ENCODE data around the gene C19orf33. TPM values are rescaled to one million over a fixed set of nuclear protein-coding genes. Genes with fewer than 3 reads are reported as not detected.

The C19orf33 gene
- total RNA-seq, 1 donor = not detected

DNA sequence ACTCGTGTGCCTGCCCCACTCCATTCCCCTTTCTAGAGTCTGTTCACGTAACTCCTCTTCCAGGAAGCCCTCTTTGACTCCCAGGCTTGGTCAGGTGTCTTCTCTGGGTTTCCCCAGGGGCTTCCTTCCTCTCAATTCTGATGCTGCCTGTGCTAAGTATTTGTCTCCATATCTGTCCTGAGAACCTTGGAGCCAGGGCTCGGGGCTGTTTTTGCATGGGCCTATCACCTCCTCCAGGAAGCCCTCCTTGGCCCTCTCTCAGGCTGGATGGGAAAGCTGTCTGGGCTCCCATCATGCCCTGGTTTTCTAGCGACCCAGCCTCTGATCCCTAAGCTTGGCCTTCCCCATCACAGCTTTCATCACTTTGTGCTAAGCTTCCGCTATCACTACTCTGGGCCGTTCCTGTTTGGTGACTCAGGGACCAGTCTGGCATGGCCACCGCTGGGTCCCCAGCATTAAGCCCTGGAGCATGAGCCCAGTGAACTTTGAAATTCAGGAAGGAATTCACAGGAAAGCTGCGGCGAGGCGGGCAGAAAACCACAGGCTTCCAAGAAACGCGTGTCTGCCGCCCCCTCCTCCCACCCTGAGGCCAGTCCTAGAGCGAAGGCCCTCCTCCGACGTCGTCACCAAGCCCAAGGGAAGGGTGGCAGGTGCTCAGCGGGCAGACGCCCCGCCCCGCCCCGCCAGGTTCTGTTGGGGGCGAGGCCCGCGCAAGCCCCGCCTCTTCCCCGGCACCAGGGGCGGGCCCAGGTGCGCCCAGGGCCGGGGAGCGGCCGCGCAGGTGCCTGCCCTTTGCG is 40.2 kb upstream of the C19orf33 start:
- H4K20me1 ChIP-seq (ENCODE audit: insufficient read depth, low read length) = no peaks in the 10 kb centered on the region

DNA sequence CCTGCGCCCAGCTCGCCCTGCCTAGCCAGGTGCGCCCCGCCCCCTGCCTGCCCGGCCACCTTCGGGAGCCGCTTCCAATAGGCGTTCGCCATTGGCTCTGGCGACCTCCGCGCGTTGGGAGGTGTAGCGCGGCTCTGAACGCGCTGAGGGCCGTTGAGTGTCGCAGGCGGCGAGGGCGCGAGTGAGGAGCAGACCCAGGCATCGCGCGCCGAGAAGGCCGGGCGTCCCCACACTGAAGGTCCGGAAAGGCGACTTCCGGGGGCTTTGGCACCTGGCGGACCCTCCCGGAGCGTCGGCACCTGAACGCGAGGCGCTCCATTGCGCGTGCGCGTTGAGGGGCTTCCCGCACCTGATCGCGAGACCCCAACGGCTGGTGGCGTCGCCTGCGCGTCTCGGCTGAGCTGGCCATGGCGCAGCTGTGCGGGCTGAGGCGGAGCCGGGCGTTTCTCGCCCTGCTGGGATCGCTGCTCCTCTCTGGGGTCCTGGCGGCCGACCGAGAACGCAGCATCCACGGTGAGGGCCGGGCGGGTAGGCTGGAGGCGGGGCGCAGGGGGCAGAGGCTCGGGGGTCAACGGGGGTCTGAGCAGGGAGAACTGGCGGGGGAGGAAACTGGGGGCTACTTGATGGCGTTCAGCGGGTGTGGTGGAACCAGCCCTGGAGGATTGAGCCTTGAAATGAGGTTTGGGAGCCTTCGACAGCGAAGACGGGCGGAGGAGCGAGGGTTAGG is 39.4 kb upstream of the C19orf33 start, which contains the start of gene SPINT2:
TSS of gene SPINT2 (plus strand) at position 88 of the 727 bp plus-strand sequence. CDS start at position 408, 320 bp downstream.
- Histone ChIP-seq H3K4me3 (ENCODE audit: insufficient read depth, low read length) (peak within 1 kb of the TSS; percentile 71), H3K9me3 (ENCODE audit: low read depth, low read length) (no peaks in the 10 kb centered on the region), H3K27ac (ENCODE audit: low read depth, low read length) (no peak within 1 kb of the TSS), H3K36me3 (ENCODE audit: insufficient read depth, low read length) (no peaks in the 10 kb centered on the region), H3K4me2 (ENCODE audit: insufficient read depth, low read length) (peak within 1 kb of the TSS; percentile 83), H4K20me1 (ENCODE audit: insufficient read depth, low read length) (no peaks in the 10 kb centered on the region), H3K79me2 (ENCODE audit: insufficient read depth, low read length) (no peaks in the 10 kb centered on the region), H3K27me3 (ENCODE audit: insufficient read depth, low read length) (no peaks in the 10 kb centered on the region), H3K4me1 (ENCODE audit: insufficient read depth, low read length) (peaks cover 20% of the 10 kb centered on the region), H2AFZ (ENCODE audit: low read length) (peak within 1 kb of the TSS; percentile 82)
- TF ChIP-seq, protein P1, sequence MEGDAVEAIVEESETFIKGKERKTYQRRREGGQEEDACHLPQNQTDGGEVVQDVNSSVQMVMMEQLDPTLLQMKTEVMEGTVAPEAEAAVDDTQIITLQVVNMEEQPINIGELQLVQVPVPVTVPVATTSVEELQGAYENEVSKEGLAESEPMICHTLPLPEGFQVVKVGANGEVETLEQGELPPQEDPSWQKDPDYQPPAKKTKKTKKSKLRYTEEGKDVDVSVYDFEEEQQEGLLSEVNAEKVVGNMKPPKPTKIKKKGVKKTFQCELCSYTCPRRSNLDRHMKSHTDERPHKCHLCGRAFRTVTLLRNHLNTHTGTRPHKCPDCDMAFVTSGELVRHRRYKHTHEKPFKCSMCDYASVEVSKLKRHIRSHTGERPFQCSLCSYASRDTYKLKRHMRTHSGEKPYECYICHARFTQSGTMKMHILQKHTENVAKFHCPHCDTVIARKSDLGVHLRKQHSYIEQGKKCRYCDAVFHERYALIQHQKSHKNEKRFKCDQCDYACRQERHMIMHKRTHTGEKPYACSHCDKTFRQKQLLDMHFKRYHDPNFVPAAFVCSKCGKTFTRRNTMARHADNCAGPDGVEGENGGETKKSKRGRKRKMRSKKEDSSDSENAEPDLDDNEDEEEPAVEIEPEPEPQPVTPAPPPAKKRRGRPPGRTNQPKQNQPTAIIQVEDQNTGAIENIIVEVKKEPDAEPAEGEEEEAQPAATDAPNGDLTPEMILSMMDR (IDR thresholded peaks at IDR 0.05; ENCODE audit: extremely low read depth, low read depth, low read length) = no peak
- peak; percentile 73 for DNase-seq (ENCODE audit: insufficient read length, low spot score, missing footprints)

More for the DNA sequence above, 40.2 kb upstream of the C19orf33 start:
- Histone ChIP-seq H3K36me3 (ENCODE audit: insufficient read depth, low read length) (no peaks in the 10 kb centered on the region), H3K4me3 (ENCODE audit: insufficient read depth, low read length) (peak overlapping the region; percentile 71), H3K9me3 (ENCODE audit: low read depth, low read length) (no peaks in the 10 kb centered on the region), H2AFZ (ENCODE audit: low read length) (peak overlapping the region; percentile 77), H3K79me2 (ENCODE audit: insufficient read depth, low read length) (no peaks in the 10 kb centered on the region), H3K27me3 (ENCODE audit: insufficient read depth, low read length) (no peaks in the 10 kb centered on the region), H3K4me2 (ENCODE audit: insufficient read depth, low read length) (peak overlapping the region; percentile 83), H3K4me1 (ENCODE audit: insufficient read depth, low read length) (peaks cover 20% of the 10 kb centered on the region), H3K27ac (ENCODE audit: low read depth, low read length) (no peak overlapping the region)
- peak; percentile 66 for DNase-seq (ENCODE audit: insufficient read length, low spot score, missing footprints)
- TF ChIP-seq, protein P1 (IDR thresholded peaks at IDR 0.05; ENCODE audit: extremely low read depth, low read depth, low read length) = no peak

DNA sequence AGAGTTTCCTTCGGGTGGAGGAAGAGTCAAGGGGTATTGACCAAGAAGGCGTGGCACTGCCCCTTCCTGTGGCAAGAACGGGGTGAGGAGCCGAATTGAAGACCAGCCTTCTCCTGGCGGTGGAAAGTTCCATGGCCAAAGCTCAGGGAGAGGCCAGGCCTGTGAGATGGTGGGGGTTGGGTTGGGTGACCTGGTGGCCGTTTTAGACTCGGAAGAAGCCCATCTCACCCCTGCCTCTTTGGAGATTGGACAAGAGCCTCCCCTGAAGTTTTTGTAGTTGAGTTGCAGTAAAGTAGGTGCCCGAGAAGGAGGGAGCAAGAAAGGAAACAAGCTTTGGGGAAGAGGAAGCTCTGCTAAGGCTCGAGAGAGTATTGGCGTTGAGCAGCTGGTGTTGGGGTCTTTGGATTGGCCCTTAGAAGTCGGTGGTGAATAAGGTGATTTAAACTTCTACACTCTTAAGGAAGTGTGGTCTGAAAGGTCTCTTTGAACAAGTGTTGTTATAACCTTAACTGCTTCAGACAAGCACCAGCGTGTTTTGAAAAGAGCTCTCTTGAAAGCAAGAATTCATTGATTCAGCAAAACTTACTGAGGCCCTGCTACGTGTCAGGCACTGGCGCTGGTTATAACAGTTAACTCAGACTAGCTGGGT is 38.7 kb upstream of the C19orf33 start:
- no peaks in the 10 kb centered on the region for H3K36me3 ChIP-seq (ENCODE audit: insufficient read depth, low read length)
- H3K27me3 ChIP-seq (ENCODE audit: insufficient read depth, low read length) = no peaks in the 10 kb centered on the region
- no peak overlapping the region for H2AFZ ChIP-seq (ENCODE audit: low read length)
- no peaks in the 10 kb centered on the region for H3K79me2 ChIP-seq (ENCODE audit: insufficient read depth, low read length)
- DNase-seq (ENCODE audit: insufficient read length, low spot score, missing footprints) = peak; percentile 46
- H3K4me3 ChIP-seq (ENCODE audit: insufficient read depth, low read length) = no peak overlapping the region
- no peaks in the 10 kb centered on the region for H4K20me1 ChIP-seq (ENCODE audit: insufficient read depth, low read length)
- H3K27ac ChIP-seq (ENCODE audit: low read depth, low read length) = no peak overlapping the region
- H3K4me2 ChIP-seq (ENCODE audit: insufficient read depth, low read length) = no peak overlapping the region
- no peaks in the 10 kb centered on the region for H3K9me3 ChIP-seq (ENCODE audit: low read depth, low read length)
- H3K4me1 ChIP-seq (ENCODE audit: insufficient read depth, low read length) = peaks cover 26% of the 10 kb centered on the region
- TF ChIP-seq, protein P1 (IDR thresholded peaks at IDR 0.05; ENCODE audit: extremely low read depth, low read depth, low read length) = no peak
